GM18505 (cell line): ENCODE results near the gene SLC5A11.
"Not testable (repeated sequence)": the region's sequence is repeated elsewhere in the genome, so short reads cannot be mapped to it uniquely, and the experiment has no call there.

ENCODE experiments used
- ATAC-seq: cut with Tn5 transposase; IDR thresholded peaks from one replicate; pipeline ENCODE4 v1.9.1; 2021; ENCODE audit not compliant: unreplicated experiment
- POLR2A ChIP-seq: IDR thresholded peaks from 4 replicates; pipeline ENCODE4 v1.6.1; 2011; ENCODE audit warnings: borderline replicate concordance; ENCODE audit not compliant: insufficient read depth, insufficient read length; ENCODE audit errors: extremely low read depth

SLC5A11 gene

DNA sequence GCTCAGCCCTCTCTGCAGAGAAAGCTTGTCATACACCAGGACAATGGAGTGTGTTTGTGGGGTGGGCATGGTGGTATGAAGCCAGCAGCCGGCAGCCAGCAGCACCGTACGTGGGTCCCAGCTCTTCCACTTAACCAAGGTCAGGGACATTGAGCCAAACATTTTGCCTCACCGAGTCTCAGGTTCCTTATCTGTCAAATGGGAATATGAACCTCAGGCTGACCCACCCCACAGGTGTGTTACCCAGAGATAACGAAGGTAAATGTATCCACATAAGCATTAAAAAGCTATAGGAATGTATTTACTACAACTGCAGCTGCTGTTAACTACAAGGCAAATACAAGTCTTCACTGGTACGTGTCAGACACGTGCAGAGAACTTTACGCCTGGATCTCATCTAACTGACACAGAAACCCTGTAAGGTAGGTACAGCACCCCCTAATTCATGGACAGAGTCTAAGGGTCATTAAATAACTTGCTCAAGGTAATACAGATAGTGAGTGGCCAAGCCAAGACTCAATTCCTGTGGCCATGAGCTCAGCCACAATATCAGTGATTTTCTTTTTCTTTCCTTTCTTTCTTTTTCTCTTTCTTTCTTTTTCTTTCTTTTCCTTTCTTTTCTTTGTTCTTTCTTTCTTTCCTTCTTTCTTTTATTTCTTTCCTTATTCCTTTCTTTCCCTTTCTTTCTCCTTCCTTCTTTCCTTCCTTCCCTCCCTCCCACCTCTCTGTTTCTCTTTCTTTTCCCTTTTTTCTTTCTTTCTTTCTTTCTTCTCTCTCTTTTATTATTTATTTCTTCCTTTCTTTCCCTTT lies 990 bp downstream of the SLC5A11 start:
- no peak for TF ChIP-seq POLR2A
- no peak for ATAC-seq

- no peak for TF ChIP-seq POLR2A
- no peak for ATAC-seq
Observed at GRCh38 chr16:24847358-24847664, 1.5 kb downstream of the SLC5A11 start.

DNA sequence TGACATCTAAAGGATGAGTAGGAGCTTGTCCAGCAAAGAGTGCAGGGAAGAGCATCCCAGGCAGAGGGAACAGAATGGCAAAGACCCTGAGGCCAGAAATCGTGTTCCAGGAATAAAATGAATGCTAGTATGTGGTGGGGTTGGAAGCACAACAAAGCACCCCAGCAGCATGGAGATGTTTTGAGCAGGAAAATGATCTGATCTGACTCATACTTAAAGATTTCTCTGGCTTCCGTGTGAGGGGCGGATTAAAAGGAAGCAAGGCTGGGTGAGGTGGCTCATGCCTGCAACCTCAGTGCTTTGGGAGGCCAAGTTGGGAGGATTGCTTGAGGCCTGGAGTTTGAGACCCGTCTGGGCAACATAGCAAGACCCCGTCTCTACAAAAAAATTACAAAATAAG lies 2.3 kb downstream of the SLC5A11 start:
- ATAC-seq, result no peak
- no peak for TF ChIP-seq POLR2A

- no peak for TF ChIP-seq POLR2A
- no peak for ATAC-seq
Observed at GRCh38 chr16:24849641-24850040, 3.9 kb downstream of the SLC5A11 start.

DNA sequence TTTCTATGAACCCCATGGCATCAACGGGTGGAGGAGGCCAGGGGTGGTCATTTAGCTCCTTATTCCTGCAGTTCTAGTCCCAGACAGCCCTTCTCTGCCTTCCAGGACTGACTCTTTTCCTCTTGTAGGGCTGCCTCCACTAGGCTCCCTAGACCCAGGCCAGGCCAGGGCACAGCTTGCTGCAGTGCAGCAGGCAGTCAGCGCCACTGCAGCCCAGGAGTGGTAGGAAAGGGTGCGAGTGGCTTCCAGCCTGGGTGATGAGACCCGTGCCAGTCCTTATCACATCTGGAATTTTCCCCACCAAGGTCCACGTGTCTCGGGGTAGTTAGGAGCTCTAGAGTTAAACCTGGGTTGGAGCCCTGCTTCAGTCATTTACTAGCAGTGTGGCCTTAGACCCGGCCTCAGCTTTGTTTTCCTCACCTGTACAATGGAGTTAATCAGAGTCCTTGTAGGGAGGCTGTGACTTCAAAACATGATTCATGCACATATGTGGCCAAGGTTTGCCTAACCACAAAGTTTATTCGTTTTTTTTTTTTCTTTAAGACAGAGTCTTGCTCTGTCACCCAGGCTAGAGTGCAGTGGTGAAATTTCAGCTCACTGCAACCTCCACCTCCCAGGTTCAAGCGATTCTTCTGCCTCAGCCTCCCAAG lies 4.7 kb downstream of the SLC5A11 start:
- TF ChIP-seq POLR2A, result no peak
- no peak for ATAC-seq

- ATAC-seq, result no peak
- TF ChIP-seq POLR2A, result no peak
Observed at GRCh38 chr16:24851700-24852099, 5.9 kb downstream of the SLC5A11 start.

- no peak for TF ChIP-seq POLR2A
- ATAC-seq, result no peak
Observed at GRCh38 chr16:24852281-24852721, 6.5 kb downstream of the SLC5A11 start.

- no peak for TF ChIP-seq POLR2A
- no peak for ATAC-seq
Observed at GRCh38 chr16:24853169-24853824, 7.5 kb downstream of the SLC5A11 start.

- no peak for TF ChIP-seq POLR2A
- no peak for ATAC-seq
Observed at GRCh38 chr16:24853830-24854229, 8.1 kb downstream of the SLC5A11 start.

DNA sequence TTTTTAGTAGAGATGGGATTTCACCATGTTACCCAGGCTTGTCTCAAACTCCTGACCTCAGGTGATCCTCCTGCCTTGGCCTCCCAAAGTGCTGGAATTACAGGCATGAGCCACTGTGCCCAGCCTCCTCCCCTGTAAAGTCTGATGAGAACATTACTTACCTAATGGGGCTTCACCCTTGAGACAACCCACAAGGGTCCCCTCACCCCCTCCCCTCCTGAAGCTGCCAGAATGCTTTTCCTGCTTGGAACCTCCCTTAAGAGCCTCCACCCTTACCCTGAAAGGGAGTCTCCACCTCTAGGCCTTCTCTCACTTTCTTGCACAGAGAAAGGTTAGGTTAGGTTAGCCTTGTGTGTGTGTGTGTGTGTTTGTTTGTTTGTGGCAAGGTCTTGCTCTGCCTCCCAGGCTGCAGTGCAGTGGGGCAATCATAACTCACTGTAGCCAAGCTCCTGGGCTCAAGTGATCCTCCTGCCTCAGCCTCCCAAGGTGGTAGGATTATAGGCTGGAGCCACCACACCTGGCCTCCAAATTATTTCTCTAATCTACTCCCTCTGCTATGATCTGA lies 8.9 kb downstream of the SLC5A11 start:
- no peak for TF ChIP-seq POLR2A
- ATAC-seq, result no peak

GRCh38 chr16:24855678-24856077 lies 9.9 kb downstream of the SLC5A11 start:
- no peak for TF ChIP-seq POLR2A
- ATAC-seq, result no peak

DNA sequence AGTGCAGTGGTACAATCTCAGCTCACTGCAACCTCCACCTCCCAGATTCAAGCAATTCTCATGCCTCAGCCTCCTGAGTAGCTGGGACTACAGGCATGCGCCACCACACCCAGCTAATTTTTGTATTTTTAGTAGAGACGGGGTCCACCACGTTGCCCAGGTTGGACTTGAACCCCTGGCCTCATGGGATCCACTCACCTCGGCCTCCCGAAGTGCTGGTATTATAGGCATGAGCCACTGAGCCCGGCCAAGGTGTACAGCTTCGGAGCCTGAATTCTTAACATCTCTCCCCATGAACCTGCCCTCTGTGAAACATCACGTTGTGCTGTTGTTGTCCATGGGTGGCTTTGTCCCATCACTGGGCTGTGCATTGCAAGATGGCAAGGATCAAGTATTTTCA lies 11.1 kb downstream of the SLC5A11 start:
- not testable (repeated sequence) for ATAC-seq

GRCh38 chr16:24858219-24859041 lies 12.7 kb downstream of the SLC5A11 start:
- no peak for TF ChIP-seq POLR2A
- no peak for ATAC-seq
